Adrenal gland (tissue), 12 donors: ENCODE results near the gene MYZAP. TPM values are rescaled to one million over a fixed set of nuclear protein-coding genes. Genes with fewer than 3 reads are reported as not detected.

Experiments used
- DNase-seq, 7 donors: peaks; one replicate each; pipeline ENCODE4 v3.0.0-alpha.2; 2019 to 2020
- H3K27ac ChIP-seq, 5 donors: fragments of 200-600 bp; sonication (generic) in 4 of 5; 1 replicate in 3 of 5; 2 replicates in 2 of 5; pipeline versions ENCODE4 v1.5.1 to v1.8.0; 2016 to 2020; ENCODE audit warnings: mild to moderate bottlenecking in 1 of 5
- H3K27me3 ChIP-seq: fragments of 200-600 bp; 2 replicates; pipeline ENCODE4 v1.8.0; 2021
- H3K36me3 ChIP-seq, 2 donors: fragments of 200-600 bp; replicated peaks in 1 of 2; 1 replicate in 1 of 2; 2 replicates in 1 of 2; pipeline versions ENCODE4 v1.5.1 to v1.8.0; 2018 to 2022
- H3K4me1 ChIP-seq, 2 donors: fragments of 200-600 bp; replicated peaks in 1 of 2; 1 replicate in 1 of 2; 2 replicates in 1 of 2; pipeline versions ENCODE4 v1.5.1 to v1.8.0; 2018 to 2021
- H3K4me3 ChIP-seq, 4 donors: fragments of 200-600 bp; sonication (generic) in 3 of 4; one replicate each; pipeline ENCODE4 v1.5.1; 2016 to 2018
- H3K9me3 ChIP-seq, 3 donors: fragments of 200-600 bp; sonication (generic) in 1 of 3; replicated peaks in 1 of 3; 1 replicate in 2 of 3; 2 replicates in 1 of 3; pipeline versions ENCODE4 v1.5.1 to v1.8.0; 2016 to 2021
- CTCF ChIP-seq, 6 experiments: fragments of 450-650 bp in 4 of 6; fragments of 200-600 bp in 2 of 6; sonication (generic) in 1 of 6; IDR thresholded peaks; 1 replicate in 5 of 6; 2 replicates in 1 of 6; pipeline versions ENCODE4 v1.5.1 to v1.8.0; 2016 to 2021; ENCODE audit warnings: antibody characterized with exemption in 6 of 6, mild to moderate bottlenecking in 2 of 6, moderate library complexity in 1 of 6
- POLR2A ChIP-seq, 2 donors: fragments of 450-650 bp; IDR thresholded peaks; one replicate each; pipeline ENCODE4 v1.6.1; 2017; ENCODE audit warnings: antibody characterized with exemption in 2 of 2, mild to moderate bottlenecking in 2 of 2, moderate library complexity in 1 of 2
- WGBS, 4 donors: extraction: QIAGEN DNeasy Blood & Tissue Kit in 2 of 4; methylation state at CpG; one replicate each; pipeline versions ENCODE4 v1.1.5 to v1.1.7; 2013 to 2017; 5-methylcytosine and 5-hydroxymethylcytosine counted together
- intact Hi-C, 2 donors: fragments of 100-400 bp; cut with DNase I; formaldehyde crosslinking; loops; one replicate each; pipeline versions ENCODE4 v1.14.1 to v1.15.0; 2022 to 2023
- polyA plus RNA-seq, 3 donors: library from polyadenylated mRNA; stranded (reverse); fragments of 200-250 nt in 2 of 3; fragments of 350-450 nt in 1 of 3; fragmentation: Illumina TruSeq in 1 of 3; extraction: RNeasy Lipid Tissue Mini Kit (QIAGEN cat#74804) in 1 of 3; gene quantifications; one replicate each; pipeline ENCODE4 v1.2.3, GENCODE V29; 2013 to 2014
- total RNA-seq, 9 donors: library from RNA; depleted of rRNA in 4 of 9; stranded (reverse); fragments of >200 nt in 4 of 9; fragments of 120-200 nt in 1 of 9; fragmentation: NEBNext Ultra II Directional in 1 of 9; extraction: Animal tissue kit (Norgen Biotek cat#: 25700) in 1 of 9; gene quantifications; one replicate each; pipeline versions ENCODE4 v1.1.0 to v1.2.4, GENCODE V29; 2013 to 2023
- donor health status: healthy with polysubstance abuse.
- donor health status: Bipolar disorder and iron deficiency.
- donor health status: DM: yes; HTN: yes; CAD: no.
- donor health status: DM: no; HTN: no; CAD: no.
- donor health status: DM: no; HTN: no; CAD: no.
- donor health status: DM: yes; HTN: yes; CAD: no.

MYZAP gene
- total and polyA plus RNA-seq, 12 donors, result 21.4 to 176 (median 70.6) TPM

DNA sequence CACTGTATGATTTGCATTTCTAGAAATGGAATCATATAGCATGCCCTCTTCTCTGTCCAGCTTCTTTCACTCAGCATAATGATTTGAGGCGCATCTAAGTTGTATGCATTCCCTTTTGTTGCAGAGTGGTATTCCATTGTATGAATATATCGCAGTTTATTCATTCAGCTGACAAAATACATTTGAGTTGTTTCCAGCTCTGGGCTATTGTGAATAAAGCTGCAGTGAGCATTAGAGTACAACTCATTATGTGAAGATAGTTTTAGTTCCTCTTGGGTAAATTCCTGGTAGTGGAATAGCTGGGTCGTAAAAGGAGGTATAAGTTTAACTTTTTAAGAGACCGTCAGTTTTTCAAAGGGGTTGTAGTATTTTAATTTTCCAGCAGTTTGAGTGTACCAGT, 76.3 kb downstream of the MYZAP start:
- Histone ChIP-seq H3K9me3 (peaks cover 0 to 6% (median 0%) of the 10 kb centered on the region in 3 donors), H3K36me3 (no peaks in the 10 kb centered on the region), H3K27ac (no peak overlapping the region), H3K27me3 (no peaks in the 10 kb centered on the region), H3K4me3 (no peak overlapping the region), H3K4me1 (peaks cover 0 to 34% of the 10 kb centered on the region in 2 donors)
- 86 to 98% (median 90%) methylated on average over 4 of the region's 4 CpGs for WGBS, 4 donors
- no peak for DNase-seq
- TF ChIP-seq CTCF (IDR thresholded peaks at IDR 0.05) (no peak), POLR2A (IDR thresholded peaks at IDR 0.05) (no peak)
- intact Hi-C loops, result no loop called here

- DNase-seq, result no peak
- Histone ChIP-seq H3K27ac (no peak overlapping the region), H3K4me3 (no peak overlapping the region), H3K4me1 (peaks cover 0 to 16% of the 10 kb centered on the region in 2 donors), H3K27me3 (no peaks in the 10 kb centered on the region), H3K9me3 (peaks cover 0 to 6% (median 0%) of the 10 kb centered on the region in 3 donors), H3K36me3 (peaks cover 0 to 9% of the 10 kb centered on the region in 2 donors)
- 0% methylated on average over 1 of the region's 1 CpG for WGBS, 4 donors
- TF ChIP-seq CTCF (IDR thresholded peaks at IDR 0.05) (no peak), POLR2A (IDR thresholded peaks at IDR 0.05) (no peak)
- intact Hi-C loops, result no loop called here
These were observed 79.9 kb downstream of the MYZAP start for GRCh38 chr15:57671636-57672035.

GRCh38 chr15:57675481-57676181, 83.9 kb downstream of the MYZAP start:
- Histone ChIP-seq H3K36me3 (peaks cover 0 to 9% of the 10 kb centered on the region in 2 donors), H3K27me3 (no peaks in the 10 kb centered on the region), H3K27ac (no peak overlapping the region), H3K4me1 (peaks cover 0 to 18% of the 10 kb centered on the region in 2 donors), H3K9me3 (peaks cover 0 to 6% (median 0%) of the 10 kb centered on the region in 3 donors), H3K4me3 (no peak overlapping the region)
- TF ChIP-seq CTCF (IDR thresholded peaks at IDR 0.05) (no peak), POLR2A (IDR thresholded peaks at IDR 0.05) (no peak)
- WGBS, 4 donors, result 88 to 92% (median 92%) methylated on average over 9 of the region's 9 CpGs
- intact Hi-C loops, result no loop called here
- no peak for DNase-seq

DNA sequence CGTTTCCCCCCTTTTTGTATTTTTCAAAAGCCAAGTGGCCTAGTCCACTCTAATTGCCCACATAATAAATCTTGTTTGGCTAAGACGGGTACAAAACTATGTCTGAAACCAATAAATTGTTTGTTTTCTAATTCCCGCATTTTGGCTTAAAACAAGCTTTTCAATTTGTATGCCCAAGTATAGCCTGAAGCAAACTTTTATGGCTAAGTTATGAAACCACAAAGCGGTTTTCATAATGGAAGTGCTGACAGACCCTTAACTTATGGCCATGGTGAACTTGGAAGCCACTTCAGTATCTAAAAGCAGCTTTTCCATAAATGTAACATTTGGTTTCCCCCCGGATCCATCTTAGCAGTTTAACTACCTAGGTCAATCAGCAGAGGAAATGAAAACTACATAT, 84.9 kb downstream of the MYZAP start:
- Histone ChIP-seq H3K27me3 (no peaks in the 10 kb centered on the region), H3K36me3 (peaks cover 0 to 9% of the 10 kb centered on the region in 2 donors), H3K4me3 (no peak overlapping the region), H3K9me3 (no peaks in the 10 kb centered on the region), H3K27ac (no peak overlapping the region), H3K4me1 (peaks cover 0 to 17% of the 10 kb centered on the region in 2 donors)
- intact Hi-C loops, result no loop called here
- WGBS, 4 donors, result 84 to 94% (median 90%) methylated on average over 5 of the region's 5 CpGs
- no peak for DNase-seq
- TF ChIP-seq POLR2A (IDR thresholded peaks at IDR 0.05) (no peak), CTCF (IDR thresholded peaks at IDR 0.05) (no peak)
